ENCODE measurements around the gene PLA2G6. TPM values are rescaled to one million over a fixed set of nuclear protein-coding genes. Genes with fewer than 3 reads are reported as not detected.
A peak's percentile ranks its signal among the peaks of the same experiment; 100 is the strongest.
"Not testable (repeated sequence)": the region's sequence is repeated elsewhere in the genome, so short reads cannot be mapped to it uniquely, and the experiment has no call there.

Gene PLA2G6
- total RNA-seq, 1 experiment from 2014 or later, result 88.0 TPM

DNA sequence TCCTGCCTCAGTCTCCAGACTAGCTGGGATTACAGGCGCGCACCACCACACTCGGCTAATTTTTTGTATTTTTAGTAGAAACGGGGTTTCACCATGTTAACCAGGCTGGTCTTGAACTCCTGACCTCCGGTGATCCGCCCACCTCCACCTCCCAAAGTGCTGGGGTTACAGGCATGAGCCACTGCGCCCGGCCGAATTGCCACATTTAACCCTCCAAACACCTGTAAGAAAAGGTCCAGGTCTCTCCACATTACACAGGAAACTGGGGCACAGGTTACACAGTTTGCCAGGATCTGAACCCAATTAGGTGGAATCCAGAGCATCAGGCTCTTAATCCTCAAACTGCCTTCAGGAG, 4.1 kb downstream of the PLA2G6 start:
- H3K4me2 ChIP-seq (ENCODE audit: low read depth, low read length, poor library complexity, severe bottlenecking), result not testable (repeated sequence)

DNA sequence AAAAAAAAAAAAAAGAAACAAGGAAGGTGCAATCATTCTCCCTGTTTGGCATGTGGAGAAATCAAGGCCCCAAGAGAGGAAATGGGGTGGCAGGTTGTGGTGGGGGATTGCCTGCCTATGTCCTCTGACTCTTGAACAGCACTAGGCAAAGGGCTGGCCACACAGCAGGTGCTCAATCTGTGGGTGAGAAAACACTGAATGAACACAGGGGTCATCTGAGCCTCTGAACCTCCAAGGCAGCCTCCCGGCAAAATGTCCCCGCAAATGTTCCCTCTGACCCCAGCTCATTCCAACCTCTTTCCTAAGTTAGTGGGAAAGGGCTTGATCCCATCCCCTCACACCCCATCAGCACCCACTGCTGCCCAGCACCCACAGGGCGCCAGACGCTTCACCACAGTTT, 4.6 kb downstream of the PLA2G6 start:
- Histone ChIP-seq H2AFZ (ENCODE audit: low read length) (no peak overlapping the region), H3K4me2 (ENCODE audit: low read depth, low read length, poor library complexity, severe bottlenecking) (no peak overlapping the region), H3K9ac (ENCODE audit: low read length) (no peak overlapping the region), H3K9me2 (replicated peaks; ENCODE audit: insufficient read depth, low read length) (no peaks in the 10 kb centered on the region), H3K4me1 (ENCODE audit: low read length) (peaks cover 29% of the 10 kb centered on the region), H3K27me3 (ENCODE audit: low read length) (no peaks in the 10 kb centered on the region), H4K20me1 (ENCODE audit: insufficient read depth, low read depth, low read length) (no peaks in the 10 kb centered on the region), H3K9me3 (ENCODE audit: low read length) (no peaks in the 10 kb centered on the region), H3K4me3 (ENCODE audit: low read length) (no peak overlapping the region), H3K79me2 (ENCODE audit: low read length) (peaks cover 14% of the 10 kb centered on the region), H3K27ac (ENCODE audit: low read length) (no peak overlapping the region), H3K36me3 (ENCODE audit: insufficient read depth, low read length) (no peaks in the 10 kb centered on the region)
- no peak for DNase-seq

More for the DNA sequence above, 4.1 kb downstream of the PLA2G6 start:
- H3K27me3 ChIP-seq (ENCODE audit: low read length); H2AFZ ChIP-seq (ENCODE audit: low read length); H3K9ac ChIP-seq (ENCODE audit: low read length); H3K27ac ChIP-seq (ENCODE audit: low read length); H3K4me3 ChIP-seq (ENCODE audit: low read length); H3K9me2 ChIP-seq (replicated peaks; ENCODE audit: insufficient read depth, low read length); H3K9me3 ChIP-seq (ENCODE audit: low read length); DNase-seq; H4K20me1 ChIP-seq (ENCODE audit: insufficient read depth, low read depth, low read length); H3K36me3 ChIP-seq (ENCODE audit: insufficient read depth, low read length): not testable (repeated sequence)
- peaks cover 14% of the 10 kb centered on the region for H3K79me2 ChIP-seq (ENCODE audit: low read length)
- peaks cover 27% of the 10 kb centered on the region for H3K4me1 ChIP-seq (ENCODE audit: low read length)

DNA sequence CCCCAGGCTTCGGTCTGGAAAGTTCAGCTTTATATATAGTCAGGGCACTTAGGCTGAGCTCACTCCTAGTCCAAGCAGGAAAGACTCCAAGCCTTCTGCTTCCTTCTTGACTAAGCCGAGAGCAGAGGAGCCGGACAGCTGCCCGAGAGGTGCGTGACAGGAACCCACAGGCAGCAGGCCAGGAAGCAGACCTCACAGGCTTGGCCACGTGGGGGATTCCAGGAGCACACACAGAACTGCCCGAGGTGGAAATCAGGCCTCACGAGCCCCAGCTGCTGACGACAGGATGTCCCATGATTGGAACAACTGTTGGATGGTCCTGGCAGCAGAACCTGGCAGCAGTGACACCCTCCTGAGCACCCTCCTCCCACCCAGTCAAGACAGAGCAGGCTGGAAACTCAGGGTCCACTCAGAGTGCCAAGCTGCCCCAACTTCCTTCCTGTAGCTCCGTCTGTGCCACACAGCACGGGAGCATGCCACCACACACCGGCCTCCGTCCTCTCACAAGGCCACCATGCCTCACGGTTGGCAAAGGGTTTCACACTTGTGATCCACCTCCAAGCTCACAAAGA, 5.4 kb downstream of the PLA2G6 start:
- Histone ChIP-seq H3K4me2 (ENCODE audit: low read depth, low read length, poor library complexity, severe bottlenecking) (no peak overlapping the region), H3K36me3 (ENCODE audit: insufficient read depth, low read length) (no peaks in the 10 kb centered on the region), H3K4me1 (ENCODE audit: low read length) (peaks cover 30% of the 10 kb centered on the region), H3K9me3 (ENCODE audit: low read length) (no peaks in the 10 kb centered on the region), H4K20me1 (ENCODE audit: insufficient read depth, low read depth, low read length) (no peaks in the 10 kb centered on the region), H3K9me2 (replicated peaks; ENCODE audit: insufficient read depth, low read length) (no peaks in the 10 kb centered on the region), H3K27me3 (ENCODE audit: low read length) (no peaks in the 10 kb centered on the region), H3K4me3 (ENCODE audit: low read length) (no peak overlapping the region), H3K27ac (ENCODE audit: low read length) (no peak overlapping the region), H3K79me2 (ENCODE audit: low read length) (peaks cover 15% of the 10 kb centered on the region), H2AFZ (ENCODE audit: low read length) (no peak overlapping the region), H3K9ac (ENCODE audit: low read length) (no peak overlapping the region)
- no peak for DNase-seq

DNA sequence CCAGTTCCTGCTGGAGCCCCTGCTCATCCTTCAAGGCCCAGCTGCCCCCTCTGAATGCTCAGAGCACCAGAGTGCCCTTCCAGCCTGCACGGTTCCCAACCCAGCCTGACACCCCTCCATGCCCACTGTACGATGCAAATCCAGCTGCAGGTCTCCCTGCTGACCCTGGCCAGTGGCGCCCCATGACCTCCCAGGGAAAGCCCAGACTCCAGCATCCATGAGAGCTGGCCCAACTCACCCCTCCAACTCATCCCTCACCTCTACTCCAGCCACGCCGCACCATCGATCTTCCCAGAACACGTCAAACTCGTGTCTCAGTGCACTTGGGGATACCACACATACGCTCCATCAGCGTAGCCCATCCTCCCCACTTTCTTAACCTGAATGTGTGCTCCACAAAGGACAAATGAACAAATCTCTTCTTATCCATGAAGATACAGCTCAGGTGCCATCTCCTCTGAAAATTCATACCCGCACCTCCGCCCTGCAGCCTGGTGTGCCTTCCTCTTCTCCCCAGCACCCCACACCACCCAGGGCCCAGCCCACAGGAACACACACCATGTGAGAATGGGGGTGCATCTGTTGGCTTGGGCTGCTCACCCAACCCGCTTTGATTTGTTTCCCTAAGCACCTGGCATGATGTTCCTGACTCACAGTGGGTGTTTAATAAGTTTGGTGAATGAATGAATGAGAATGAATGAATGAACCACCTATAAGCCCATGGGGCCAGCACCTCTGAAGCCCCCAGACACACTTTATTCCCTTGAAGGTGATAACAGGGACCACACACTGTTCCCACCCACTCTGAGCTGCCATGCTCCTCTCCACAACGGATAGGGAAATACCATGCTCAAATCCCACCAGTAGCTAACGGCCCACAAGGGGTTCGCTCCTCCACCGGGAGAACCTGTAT, 6.2 kb downstream of the PLA2G6 start:
- peaks cover 24% of the 10 kb centered on the region for H3K4me1 ChIP-seq (ENCODE audit: low read length)

DNA sequence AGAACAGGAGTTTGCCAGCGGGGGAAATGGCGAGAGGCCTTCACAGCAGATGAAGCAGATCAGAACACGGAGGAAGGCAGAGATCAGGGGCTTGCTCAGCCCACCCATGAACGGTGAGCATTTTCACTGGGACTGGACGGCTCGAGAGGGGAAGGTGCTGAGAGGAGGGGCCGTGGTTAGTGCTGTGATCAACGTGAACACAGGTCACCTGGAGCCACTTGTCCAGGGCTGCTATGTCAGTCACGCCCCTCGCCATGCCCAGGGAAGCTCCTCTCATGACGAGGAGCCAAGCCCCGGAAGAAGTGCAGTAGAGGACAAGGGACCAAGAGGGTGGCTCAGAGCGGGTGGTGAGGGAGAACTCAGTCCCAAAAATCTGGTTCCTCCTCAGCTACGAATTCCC, 7.0 kb downstream of the PLA2G6 start:
- no peak for DNase-seq
- no peak overlapping the region for H2AFZ ChIP-seq (ENCODE audit: low read length)
- no peaks in the 10 kb centered on the region for H3K36me3 ChIP-seq (ENCODE audit: insufficient read depth, low read length)
- no peak overlapping the region for H3K27ac ChIP-seq (ENCODE audit: low read length)
- peaks cover 12% of the 10 kb centered on the region for H3K79me2 ChIP-seq (ENCODE audit: low read length)
- H3K9me2 ChIP-seq (replicated peaks; ENCODE audit: insufficient read depth, low read length), result no peaks in the 10 kb centered on the region
- peaks cover 15% of the 10 kb centered on the region for H3K4me1 ChIP-seq (ENCODE audit: low read length)
- H3K9me3 ChIP-seq (ENCODE audit: low read length), result no peaks in the 10 kb centered on the region
- no peaks in the 10 kb centered on the region for H3K27me3 ChIP-seq (ENCODE audit: low read length)
- H3K4me2 ChIP-seq (ENCODE audit: low read depth, low read length, poor library complexity, severe bottlenecking), result no peak overlapping the region
- no peaks in the 10 kb centered on the region for H4K20me1 ChIP-seq (ENCODE audit: insufficient read depth, low read depth, low read length)
- H3K4me3 ChIP-seq (ENCODE audit: low read length), result no peak overlapping the region
- no peak overlapping the region for H3K9ac ChIP-seq (ENCODE audit: low read length)

More for the DNA sequence above, 6.2 kb downstream of the PLA2G6 start:
- no peak overlapping the region for H3K27ac ChIP-seq (ENCODE audit: low read length)
- no peaks in the 10 kb centered on the region for H3K9me3 ChIP-seq (ENCODE audit: low read length)
- DNase-seq, result no peak
- H3K36me3 ChIP-seq (ENCODE audit: insufficient read depth, low read length), result no peaks in the 10 kb centered on the region
- no peaks in the 10 kb centered on the region for H3K27me3 ChIP-seq (ENCODE audit: low read length)
- H3K4me3 ChIP-seq (ENCODE audit: low read length), result no peak overlapping the region
- no peaks in the 10 kb centered on the region for H4K20me1 ChIP-seq (ENCODE audit: insufficient read depth, low read depth, low read length)
- H2AFZ ChIP-seq (ENCODE audit: low read length), result no peak overlapping the region
- no peaks in the 10 kb centered on the region for H3K9me2 ChIP-seq (replicated peaks; ENCODE audit: insufficient read depth, low read length)
- peaks cover 12% of the 10 kb centered on the region for H3K79me2 ChIP-seq (ENCODE audit: low read length)
- no peak overlapping the region for H3K4me2 ChIP-seq (ENCODE audit: low read depth, low read length, poor library complexity, severe bottlenecking)
- no peak overlapping the region for H3K9ac ChIP-seq (ENCODE audit: low read length)

DNA sequence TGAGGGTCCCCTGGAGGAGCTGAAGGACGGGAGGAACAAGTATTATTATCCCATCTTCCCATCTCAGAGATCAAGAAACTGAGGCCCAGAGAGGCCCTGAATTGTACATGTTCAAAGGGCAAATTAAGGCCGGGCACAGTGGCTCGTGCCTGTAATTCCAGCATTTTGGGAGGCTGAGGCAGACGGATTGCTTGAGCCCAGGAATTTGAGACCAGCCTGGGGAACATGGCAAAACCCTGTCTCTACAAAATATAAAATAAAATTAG, 8.1 kb downstream of the PLA2G6 start:
- Histone ChIP-seq H3K4me3 (ENCODE audit: low read length) (no peak overlapping the region), H3K79me2 (ENCODE audit: low read length) (peaks cover 6% of the 10 kb centered on the region), H3K9ac (ENCODE audit: low read length) (no peak overlapping the region), H3K9me3 (ENCODE audit: low read length) (no peaks in the 10 kb centered on the region), H4K20me1 (ENCODE audit: insufficient read depth, low read depth, low read length) (no peaks in the 10 kb centered on the region), H3K9me2 (replicated peaks; ENCODE audit: insufficient read depth, low read length) (no peaks in the 10 kb centered on the region), H2AFZ (ENCODE audit: low read length) (no peak overlapping the region), H3K4me2 (ENCODE audit: low read depth, low read length, poor library complexity, severe bottlenecking) (no peak overlapping the region), H3K4me1 (ENCODE audit: low read length) (peaks cover 15% of the 10 kb centered on the region), H3K36me3 (ENCODE audit: insufficient read depth, low read length) (no peaks in the 10 kb centered on the region), H3K27me3 (ENCODE audit: low read length) (no peaks in the 10 kb centered on the region), H3K27ac (ENCODE audit: low read length) (no peak overlapping the region)
- no peak for DNase-seq

DNA sequence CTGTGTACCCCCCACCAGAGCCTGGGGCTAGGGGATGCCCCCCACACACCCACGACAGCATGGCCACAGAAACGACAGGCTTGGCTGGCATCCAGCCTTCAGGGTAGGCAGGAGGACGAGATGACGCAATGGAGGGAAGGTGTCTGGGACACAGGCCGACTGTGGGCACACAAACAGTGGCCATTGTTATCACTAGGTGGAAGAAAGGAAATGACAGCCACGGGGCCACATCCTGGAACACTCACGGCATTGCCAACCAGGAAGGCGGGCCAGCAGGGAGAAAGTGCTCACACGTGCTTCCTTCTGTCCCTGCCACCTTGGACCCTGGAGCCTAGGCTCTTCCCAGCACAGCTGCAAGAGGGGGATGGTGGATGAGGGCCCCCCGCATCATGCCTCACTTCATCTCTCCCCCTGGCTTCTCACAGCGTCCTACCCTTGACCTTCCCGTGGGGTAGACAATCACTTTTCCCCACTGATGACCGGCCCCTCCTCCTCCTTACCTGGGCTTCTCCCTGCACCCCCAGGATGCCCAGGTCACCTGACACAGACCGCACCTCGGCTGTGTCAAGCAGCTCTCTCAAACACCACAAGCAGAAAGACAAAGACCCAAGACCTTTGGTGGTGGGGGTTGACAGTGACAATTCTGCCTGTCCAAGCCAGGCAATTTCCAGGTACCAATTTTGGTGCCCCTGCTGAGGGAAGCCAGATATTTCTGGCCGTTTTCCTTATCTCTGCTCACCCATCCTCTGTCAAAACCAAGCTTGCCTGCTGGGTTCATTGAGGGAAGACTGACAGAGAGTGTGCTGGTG, 8.6 kb downstream of the PLA2G6 start:
- H3K9me2 ChIP-seq (replicated peaks; ENCODE audit: insufficient read depth, low read length), result no peaks in the 10 kb centered on the region
- H3K79me2 ChIP-seq (ENCODE audit: low read length), result peaks cover 6% of the 10 kb centered on the region
- DNase-seq, result no peak
- no peaks in the 10 kb centered on the region for H3K36me3 ChIP-seq (ENCODE audit: insufficient read depth, low read length)
- no peak overlapping the region for H2AFZ ChIP-seq (ENCODE audit: low read length)
- H3K9me3 ChIP-seq (ENCODE audit: low read length), result no peaks in the 10 kb centered on the region
- no peak overlapping the region for H3K4me3 ChIP-seq (ENCODE audit: low read length)
- H3K4me2 ChIP-seq (ENCODE audit: low read depth, low read length, poor library complexity, severe bottlenecking), result no peak overlapping the region
- no peaks in the 10 kb centered on the region for H3K27me3 ChIP-seq (ENCODE audit: low read length)
- no peaks in the 10 kb centered on the region for H4K20me1 ChIP-seq (ENCODE audit: insufficient read depth, low read depth, low read length)
- H3K9ac ChIP-seq (ENCODE audit: low read length), result peak overlapping the region; percentile 11; the same call in 1 of the 2 replicates
- H3K4me1 ChIP-seq (ENCODE audit: low read length), result peaks cover 15% of the 10 kb centered on the region
- H3K27ac ChIP-seq (ENCODE audit: low read length), result 0 out of 2 replicates have a peak overlapping the region, but pooled peaks have one; percentile 37

All from Karpas-422 (cell line).